HG03159 (cell line): ENCODE measurements around the gene MRPS35.
A peak's percentile ranks its signal among the peaks of the same experiment; 100 is the strongest.

Experiments used
- ATAC-seq: cut with Tn5 transposase; IDR thresholded peaks from one replicate; pipeline ENCODE4 v1.9.1; 2021; ENCODE audit warnings: mild to moderate bottlenecking, moderate library complexity; ENCODE audit not compliant: unreplicated experiment

MRPS35 gene

DNA sequence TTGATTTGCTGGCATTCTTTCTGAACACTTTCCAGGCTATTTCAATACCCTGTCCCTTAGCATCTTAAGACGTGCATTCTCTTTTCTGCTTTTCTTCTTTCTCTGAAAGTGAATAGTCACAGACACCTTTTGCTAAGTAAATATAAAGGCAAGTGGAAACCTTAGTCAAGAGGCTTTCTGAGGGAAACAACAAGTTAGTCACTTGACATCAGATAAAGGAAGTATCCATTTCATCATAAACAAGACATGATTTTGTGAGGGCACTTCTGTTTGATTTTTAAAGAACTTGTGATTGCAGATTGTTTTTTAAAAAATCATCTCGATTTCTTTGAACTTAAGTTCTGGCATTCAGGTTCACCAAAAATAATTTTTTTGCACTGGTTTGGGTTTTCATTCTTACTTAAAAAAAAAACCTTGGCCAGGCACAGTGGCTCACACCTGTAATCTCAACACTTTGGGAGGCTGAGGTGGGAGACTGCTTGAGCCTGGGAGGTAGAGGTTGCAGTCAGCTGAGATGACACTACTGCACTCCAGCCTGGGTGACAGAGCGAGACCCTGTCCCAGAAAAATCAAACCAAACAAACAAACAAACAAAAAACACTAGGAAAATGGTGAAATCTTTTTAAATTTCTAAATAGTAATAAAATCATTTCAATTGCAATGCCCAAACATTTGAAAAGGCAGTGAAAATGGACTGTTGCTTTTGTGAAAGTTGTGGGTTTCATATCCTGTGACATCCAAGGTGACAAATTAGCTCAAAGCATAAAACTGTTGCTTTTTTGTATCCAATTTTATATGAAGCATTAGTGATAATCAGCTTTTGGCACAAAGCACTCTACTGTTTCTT lies 61.1 kb downstream of the MRPS35 start:
- ATAC-seq: no peak

DNA sequence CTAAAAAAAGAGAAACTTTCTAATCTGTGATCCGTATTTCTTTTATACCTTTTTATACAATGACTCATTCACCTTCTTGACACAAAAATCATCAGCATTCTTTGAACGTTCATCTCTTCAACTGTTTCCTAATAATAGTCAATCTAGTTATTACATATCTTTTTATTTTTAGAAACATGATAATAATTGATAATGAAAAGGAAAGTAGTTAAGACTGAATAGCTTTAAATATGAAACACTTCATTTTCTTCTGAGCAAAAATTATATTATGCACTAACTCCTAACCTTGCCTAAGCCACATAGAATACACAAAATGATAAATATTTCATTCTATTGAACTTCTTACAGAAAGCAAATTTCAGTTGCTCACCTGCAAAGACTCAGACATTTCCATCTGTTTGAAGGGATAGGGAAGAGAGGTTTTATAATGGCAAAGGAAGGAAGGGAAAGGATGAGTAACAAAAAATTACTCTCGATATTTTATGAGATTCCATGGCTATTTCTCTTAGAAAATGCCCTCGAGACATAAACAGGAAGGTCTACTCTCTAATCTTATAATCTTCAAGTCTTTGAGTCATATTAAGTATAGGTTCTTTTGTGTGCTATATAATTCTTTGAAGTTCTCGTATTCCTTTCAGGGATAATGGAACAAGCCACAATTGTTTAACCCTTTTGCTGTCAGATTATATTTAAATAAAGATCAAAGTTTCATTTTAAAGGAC lies 61.9 kb downstream of the MRPS35 start:
- no peak for ATAC-seq

DNA sequence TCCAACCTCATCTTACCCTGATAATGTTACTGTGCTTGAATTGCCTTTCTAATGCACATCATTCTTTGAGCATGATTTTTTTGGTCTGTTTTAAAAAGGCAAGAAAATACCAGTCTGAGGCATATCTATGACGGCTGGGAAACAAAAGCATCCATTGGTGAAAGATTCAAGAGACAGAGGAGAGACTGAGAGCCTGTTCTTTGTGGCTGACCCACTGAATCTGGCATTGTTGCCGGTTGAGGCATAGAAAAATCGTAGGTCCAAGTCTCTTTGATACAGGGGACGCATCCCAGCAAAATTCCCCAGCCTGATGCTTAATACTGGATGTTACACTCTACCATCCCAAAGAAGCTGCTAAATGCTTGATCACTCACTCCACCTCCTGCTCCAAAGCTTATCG lies 66.5 kb downstream of the MRPS35 start:
- no peak for ATAC-seq

DNA sequence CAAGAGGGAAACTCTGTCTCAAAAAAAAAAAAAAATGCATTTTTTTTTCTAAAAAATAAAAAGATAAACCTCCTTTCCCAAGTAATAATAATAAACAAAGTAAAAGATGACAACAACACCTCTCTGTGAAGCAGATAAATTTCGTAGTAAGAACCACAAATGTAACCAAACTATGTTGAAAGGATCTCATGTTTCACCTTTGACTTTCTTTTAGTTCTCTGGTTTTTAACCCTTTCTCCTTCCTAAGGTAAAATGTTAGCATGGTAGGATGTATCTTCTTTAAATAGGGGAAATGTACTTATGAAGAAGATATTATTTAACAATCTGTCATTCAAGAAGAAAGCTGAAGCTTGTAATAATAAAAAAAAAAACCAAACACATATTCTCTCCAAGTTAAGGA lies 67.6 kb downstream of the MRPS35 start:
- ATAC-seq: no peak

DNA sequence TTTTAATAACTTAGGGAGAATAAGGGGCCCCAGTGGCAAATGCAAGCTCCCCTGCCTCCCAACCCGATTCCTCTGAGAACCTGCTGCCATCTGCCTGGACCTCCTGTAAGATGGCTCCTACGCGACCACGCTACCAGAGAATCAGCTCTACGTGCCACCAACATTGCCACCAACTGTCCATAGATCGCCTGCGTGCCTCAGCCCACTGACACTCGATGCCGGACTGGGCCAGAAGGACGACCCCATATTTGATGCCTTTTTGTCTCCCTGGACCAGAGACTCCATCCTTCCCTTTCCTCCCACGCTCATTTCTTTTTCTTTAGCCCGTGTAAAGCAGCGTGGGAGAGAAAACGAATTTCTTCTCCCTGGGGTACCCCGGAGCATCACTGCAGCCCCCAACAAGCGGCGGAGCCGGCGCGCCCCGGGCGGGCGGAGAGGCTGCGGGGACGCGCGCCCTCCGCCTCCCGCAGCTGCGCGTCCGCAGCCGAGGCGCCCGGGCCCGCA lies 68.8 kb downstream of the MRPS35 start:
- peak; percentile 13 for ATAC-seq

DNA sequence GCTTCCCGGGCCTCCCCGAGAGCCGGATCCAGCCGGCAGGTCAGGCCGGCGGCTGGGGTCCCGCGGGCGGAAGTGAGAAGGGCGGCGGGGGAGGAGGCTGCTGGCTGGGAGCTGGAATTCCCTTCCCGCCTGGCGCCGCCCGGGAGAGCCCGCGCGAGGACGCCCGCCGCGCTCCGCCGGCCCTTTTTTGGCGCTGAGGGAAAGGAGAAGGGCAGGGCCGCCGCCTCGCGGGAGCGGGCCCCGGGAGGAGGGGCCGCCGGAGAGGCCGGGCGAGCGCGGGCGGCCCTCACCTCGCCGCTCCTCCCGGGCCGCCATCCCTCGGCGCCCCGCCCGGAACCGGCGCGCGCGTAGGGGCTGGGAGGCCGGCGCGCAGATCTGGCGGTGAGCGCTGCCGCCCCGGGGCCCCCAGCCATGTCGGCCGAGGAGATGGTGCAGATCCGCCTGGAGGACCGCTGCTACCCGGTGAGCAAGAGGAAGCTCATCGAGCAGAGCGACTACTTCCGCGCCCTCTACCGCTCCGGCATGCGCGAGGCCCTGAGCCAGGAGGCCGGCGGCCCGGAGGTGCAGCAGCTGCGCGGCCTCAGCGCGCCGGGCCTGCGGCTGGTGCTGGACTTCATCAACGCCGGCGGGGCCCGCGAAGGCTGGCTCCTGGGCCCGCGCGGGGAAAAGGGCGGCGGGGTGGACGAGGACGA lies 69.4 kb downstream of the MRPS35 start, which contains the start of the genes KLHL42 and MANSC4:
KLHL42 (plus strand) TSS at position 314 of the 692 bp plus-strand sequence; CDS start at position 412, 98 bp downstream.
MANSC4 (minus strand) TSS at position 317 of the 692 bp plus-strand sequence. CDS start 8,960 bp downstream, outside the sequence.
- peak; percentile 80 for ATAC-seq

DNA sequence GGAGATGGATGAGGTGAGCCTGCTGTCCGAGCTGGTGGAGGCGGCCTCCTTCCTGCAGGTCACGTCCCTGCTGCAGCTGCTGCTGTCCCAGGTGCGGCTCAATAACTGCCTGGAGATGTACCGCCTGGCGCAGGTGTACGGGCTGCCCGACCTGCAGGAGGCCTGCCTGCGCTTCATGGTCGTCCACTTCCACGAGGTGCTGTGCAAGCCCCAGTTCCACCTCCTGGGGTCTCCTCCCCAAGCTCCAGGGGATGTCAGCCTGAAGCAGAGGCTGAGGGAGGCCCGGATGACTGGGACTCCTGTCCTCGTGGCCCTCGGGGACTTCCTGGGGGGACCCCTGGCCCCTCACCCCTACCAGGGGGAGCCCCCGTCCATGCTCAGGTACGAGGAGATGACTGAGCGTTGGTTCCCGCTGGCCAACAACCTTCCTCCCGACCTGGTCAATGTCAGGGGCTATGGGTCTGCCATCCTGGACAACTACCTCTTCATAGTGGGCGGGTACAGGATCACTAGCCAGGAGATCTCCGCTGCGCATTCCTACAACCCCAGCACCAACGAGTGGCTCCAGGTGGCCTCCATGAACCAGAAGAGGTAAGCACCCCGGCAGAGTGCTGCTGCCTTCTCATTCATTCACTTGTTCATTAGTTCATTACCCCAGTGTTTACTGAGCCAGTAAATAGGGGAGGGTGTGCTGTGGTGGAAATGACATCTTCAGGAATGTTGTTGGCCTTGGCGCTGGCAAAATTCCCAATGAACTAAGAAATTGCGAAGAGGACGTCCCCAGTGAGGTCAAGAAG lies 70.2 kb downstream of the MRPS35 start:
- peak; percentile 32 for ATAC-seq

DNA sequence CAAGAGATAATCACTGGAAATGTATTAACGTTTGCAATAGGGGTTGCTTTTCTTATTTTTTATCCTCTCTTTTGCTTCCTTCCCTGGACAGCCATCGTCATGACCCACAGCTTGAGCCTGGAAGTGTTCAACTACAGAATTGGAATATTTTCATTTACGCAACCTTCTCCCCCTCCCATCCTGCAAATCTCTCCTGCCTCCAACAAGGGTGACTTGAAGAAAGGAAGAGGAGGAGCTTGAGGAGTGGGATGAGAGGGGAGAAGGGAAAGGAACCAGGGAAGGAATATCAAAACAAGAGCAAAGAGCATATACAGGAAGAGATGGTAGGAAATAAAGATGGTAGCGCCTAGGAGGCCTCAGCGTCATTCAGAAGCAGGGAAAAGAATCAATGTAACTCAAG lies 71.0 kb downstream of the MRPS35 start:
- ATAC-seq: no peak

DNA sequence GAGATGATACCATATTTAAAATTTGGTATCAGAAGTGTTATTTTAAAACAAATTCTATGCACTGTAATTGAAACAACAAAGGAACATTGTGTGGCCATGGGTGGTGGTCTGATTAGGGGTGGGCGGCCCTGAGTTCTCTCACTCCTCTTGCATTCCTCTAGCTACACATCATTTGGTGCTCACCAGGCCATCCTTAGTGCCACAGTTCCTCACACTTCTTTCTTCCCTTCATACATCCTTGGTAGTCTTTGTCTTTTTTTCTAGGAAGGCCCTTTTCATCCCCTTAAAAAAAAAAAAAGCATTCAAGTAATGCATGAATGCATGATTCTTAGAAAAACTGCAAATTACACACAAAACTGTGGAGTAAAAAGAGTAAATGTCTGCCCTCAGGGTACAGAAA lies 71.8 kb downstream of the MRPS35 start:
- no peak for ATAC-seq

DNA sequence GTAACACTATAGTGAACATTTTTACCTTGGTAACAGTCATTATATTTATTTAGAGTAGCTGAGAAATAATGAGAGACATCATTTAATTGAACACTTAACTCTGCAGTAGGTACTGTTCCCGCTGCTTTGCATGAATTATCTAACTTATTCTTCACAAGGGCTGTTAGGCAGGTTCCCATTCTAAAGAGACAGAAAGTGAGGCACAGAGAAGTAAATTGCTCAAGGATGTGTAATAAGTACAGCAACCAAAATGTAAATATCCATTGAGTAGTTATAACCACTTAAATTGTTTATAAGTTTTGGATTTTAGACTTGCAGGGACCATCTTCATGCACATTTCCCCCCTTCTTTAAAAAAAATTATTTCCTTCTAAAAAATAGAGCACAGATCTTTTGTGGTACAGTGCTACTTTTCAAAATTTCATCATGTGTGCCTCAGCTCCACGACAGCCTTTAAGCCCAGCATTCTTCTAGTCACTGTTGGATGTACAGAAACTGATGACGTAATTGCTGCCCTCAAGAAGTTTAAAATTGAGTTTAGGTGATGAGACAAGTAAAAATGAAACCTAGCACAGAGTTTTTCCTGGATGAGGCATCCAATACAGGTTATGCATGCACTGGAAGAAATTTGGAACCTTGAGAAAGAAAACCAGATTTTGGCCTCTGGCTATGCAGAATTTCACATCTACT lies 75.4 kb downstream of the MRPS35 start:
- ATAC-seq: no peak

DNA sequence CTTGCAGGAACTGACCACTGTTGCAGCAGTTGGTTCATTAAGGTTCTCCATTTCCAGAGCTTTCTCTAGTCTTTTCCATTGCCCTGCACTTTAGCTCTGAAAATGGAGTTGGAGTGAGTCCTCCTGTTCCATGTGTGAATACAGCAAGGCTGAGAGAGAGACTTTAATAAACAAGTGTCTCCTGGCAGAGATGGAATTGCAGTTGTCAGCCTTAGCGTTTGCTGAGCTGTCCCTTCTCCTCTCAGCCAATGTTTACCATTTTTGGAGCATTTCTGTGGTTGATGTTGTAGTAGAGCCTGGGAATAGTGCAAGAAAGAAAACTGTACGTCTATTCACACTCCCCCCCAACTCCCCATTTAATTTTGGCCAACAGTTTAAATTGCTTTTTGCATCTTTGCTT lies 76.9 kb downstream of the MRPS35 start:
- ATAC-seq: no peak

DNA sequence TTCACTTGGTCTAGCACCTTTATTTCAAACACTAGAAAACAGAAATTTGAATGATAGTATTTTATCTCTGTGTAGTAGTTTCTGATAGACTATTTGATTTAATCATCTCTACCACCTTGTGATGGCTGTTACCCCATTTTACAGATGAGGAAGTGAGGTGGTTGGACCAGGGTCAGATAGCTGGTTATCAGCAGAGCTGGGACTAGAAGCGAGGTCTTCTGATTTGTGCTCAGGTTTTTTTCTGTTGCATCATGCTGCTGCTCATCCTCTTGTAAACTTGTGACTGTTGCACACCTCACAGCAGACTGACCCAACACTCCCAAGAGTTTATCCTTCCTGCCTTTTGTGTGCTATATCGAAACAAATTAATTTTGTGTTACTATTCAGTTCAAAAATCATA lies 79.5 kb downstream of the MRPS35 start:
- no peak for ATAC-seq

DNA sequence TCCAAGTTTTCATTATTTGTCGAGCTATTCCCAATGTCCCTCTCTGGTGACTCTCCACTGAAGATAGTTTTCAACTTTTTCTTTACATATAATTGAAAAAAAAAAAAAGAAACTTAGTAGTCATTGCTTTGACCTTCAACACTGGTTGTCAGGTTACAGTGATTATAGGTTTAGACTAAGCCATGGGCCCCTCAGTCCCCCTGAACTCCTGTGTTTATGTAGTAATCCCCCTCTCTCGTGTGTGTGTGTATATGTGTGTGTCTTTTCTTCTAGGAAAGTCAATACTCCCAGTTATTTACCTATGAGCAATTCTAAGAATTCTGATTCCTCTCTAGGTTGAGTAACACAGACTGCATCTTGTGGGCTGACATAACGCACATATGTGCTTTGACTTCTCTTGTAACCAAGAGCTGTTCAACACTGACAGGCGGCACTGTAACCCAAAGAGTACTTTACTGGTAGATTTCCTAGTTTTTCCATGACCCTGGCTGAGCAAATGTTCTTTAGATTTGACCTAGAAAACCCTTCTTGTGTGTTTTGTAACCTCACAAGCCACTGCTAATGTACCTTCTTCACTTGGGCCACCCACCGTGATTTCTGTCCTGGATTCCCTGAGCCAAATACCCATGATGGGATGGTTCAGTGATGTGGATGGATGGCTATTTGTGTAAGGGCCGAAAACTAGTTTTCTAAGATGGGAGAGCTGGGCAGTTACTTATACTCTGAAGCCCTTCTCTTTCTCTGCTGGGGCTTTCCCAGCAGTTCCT lies 84.4 kb downstream of the MRPS35 start:
- ATAC-seq: no peak

DNA sequence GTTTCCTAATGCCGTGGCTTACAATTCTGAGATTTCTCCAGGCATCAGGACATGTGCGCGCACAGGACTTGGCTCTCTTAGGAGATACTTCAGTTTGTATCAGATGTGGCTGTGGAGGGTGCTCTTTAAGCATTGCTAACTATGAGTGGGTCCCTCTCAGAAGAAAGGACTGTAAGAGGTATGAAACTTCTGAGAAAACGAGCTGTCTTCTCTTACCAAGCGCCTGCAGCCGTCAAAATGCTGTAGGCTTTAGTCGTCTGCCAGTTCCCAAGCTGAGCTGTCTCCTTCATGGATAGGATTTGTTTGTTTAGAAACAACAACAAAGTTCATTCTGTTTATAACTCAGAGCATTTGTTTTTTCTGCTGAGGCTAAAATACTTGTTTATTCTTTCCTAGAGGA lies 85.5 kb downstream of the MRPS35 start:
- no peak for ATAC-seq

DNA sequence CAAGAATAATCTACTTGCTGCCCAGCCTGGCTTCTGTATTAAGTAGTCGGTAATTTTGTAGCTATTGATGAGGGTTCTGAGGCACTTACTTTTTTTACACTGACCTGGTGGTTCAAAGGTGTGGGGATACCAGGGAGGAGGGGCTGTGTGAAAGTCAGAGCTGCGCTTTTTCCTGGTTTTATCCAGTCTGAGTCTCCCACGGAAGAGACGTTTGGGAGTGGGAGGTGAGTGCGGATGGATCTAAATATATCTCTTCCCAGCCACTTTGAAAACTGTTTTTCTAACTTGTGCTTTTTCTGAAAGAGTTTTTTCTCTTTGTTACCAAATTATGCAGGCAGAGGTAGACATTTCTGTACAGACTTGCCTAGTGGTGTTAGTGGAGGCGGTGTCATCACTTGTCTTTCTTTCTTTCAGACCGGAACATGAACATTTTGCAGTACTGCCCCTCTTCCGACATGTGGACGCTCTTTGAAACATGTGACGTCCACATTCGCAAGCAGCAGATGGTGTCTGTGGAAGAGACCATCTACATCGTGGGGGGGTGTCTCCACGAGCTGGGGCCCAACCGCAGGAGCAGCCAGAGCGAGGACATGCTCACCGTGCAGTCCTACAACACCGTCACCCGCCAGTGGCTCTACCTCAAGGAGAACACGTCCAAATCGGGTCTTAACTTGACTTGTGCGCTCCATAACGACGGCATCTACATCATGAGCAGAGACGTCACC lies 86.8 kb downstream of the MRPS35 start:
- no peak for ATAC-seq

DNA sequence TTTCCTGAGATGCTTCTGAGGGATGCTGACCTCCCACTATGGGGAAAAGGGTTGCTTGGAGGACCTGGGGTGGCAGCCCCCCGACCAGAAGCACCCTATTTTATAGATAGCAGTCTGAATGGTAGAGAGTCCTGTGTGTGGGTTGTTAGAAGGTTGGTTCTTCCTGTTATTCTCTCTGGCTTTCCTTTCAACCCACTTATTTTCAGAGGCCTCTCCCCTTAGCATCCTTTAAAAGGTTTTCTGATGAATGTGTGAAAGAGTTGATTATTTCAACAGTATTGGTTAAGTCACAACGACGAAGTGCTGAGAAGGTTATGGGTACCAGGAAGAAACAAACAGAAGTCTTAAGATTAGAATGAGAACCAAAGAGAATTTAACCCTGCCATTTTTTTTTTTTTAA lies 90.2 kb downstream of the MRPS35 start:
- no peak for ATAC-seq

DNA sequence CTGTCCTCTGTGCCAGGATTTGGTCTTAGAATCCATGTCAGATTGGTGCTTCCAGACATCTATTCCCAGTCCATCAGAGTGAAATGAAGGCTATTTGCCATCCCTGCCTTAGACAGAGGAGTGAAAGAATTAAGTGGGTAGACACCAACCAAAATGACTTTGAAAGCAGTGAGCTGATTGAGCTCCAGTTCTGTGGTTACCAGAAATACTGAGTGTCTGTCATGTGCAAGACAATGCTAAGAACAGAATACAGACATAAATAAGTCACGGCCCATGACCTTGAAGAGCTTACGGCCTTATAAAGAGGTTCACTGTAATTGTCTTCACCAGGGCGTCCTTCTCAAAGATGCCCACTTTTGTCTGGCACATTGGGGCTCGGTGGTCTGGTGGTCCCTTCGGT lies 91.0 kb downstream of the MRPS35 start:
- ATAC-seq: no peak

DNA sequence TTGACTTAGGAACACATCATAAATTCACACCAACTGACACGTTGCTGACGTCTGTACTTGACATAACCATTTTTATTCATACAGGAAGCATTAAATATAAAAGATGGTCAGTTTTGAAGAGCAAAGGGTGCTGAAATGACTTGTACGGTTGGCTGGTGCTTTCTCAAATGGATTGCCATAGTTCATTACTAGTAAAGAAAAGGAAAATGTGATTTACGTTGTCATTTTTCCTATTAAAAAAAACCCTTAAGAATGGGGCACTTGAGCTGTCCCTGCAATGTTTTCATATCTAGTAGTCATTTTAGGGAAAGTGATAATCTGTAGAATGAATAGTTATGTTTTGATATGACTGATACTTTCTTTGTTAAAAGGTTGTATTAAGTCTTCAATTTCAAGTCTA lies 91.9 kb downstream of the MRPS35 start:
- ATAC-seq: no peak

DNA sequence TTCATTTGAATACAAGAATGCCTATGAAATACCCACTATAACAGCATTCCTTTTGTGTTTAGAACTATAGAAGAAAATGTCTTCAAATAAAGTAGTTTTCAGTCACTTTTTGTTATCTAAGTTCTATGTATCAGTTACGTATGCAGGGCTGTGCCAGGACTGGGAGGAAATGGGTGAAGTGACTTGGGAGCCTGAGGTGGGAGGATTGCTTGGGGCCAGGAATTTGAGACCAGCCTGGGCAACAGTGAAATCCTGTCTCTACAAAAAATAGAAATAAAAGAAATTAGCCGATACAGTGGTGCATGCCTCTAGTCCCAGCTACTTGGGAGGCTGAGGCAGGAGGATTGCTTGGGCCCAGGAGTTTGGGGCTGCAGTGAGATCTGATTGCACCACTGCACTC lies 92.3 kb downstream of the MRPS35 start:
- ATAC-seq: no peak
